Osteoblast (primary cell): ENCODE results near the gene RMND5B. TPM values are rescaled to one million over a fixed set of nuclear protein-coding genes. Genes with fewer than 3 reads are reported as not detected.

ENCODE experiments used
- DNase-seq: peaks from one replicate; pipeline ENCODE4 v3.0.0; 2011; ENCODE audit warnings: low spot score, mixed read lengths; ENCODE audit not compliant: insufficient read length; ENCODE audit errors: missing footprints
- H2AFZ ChIP-seq: 2 replicates; pipeline ENCODE4 v1.6.0; 2011; ENCODE audit warnings: mild to moderate bottlenecking, low read length
- H3K27ac ChIP-seq: 2 replicates; pipeline ENCODE4 v1.5.1; 2011; ENCODE audit warnings: mild to moderate bottlenecking, low read depth, low read length, moderate library complexity
- H3K27me3 ChIP-seq: 2 replicates; pipeline ENCODE4 v1.6.0; 2012; ENCODE audit warnings: mild to moderate bottlenecking, control low read depth, inconsistent platforms, low read length, moderate library complexity; ENCODE audit not compliant: insufficient read depth
- H3K36me3 ChIP-seq: 2 replicates; pipeline ENCODE4 v1.5.1; 2011; ENCODE audit warnings: mild to moderate bottlenecking, low read length, control low read depth, moderate library complexity; ENCODE audit not compliant: insufficient read depth
- H3K4me1 ChIP-seq: 2 replicates; pipeline ENCODE4 v1.5.1; 2011; ENCODE audit warnings: mild to moderate bottlenecking, low read length, control low read depth, moderate library complexity; ENCODE audit not compliant: insufficient read depth
- H3K4me2 ChIP-seq: 2 replicates; pipeline ENCODE4 v1.6.0; 2011; ENCODE audit warnings: mild to moderate bottlenecking, low read length; ENCODE audit not compliant: insufficient read depth
- H3K4me3 ChIP-seq: fragments of 200-600 bp; sonication (generic); 3 replicates; pipeline ENCODE4 v1.5.1; 2012; ENCODE audit warnings: mild to moderate bottlenecking, low read length, inconsistent platforms; ENCODE audit not compliant: insufficient read depth
- H3K79me2 ChIP-seq: 2 replicates; pipeline ENCODE4 v1.6.0; 2012; ENCODE audit warnings: mild to moderate bottlenecking, low read length, control low read depth, inconsistent platforms; ENCODE audit not compliant: insufficient read depth
- H3K9me3 ChIP-seq: 2 replicates; pipeline ENCODE4 v1.5.1; 2011; ENCODE audit warnings: low read depth, low read length, control low read depth
- H4K20me1 ChIP-seq: 2 replicates; pipeline ENCODE4 v1.6.0; 2012; ENCODE audit warnings: mild to moderate bottlenecking, low read length, control low read depth; ENCODE audit not compliant: insufficient read depth
- CTCF ChIP-seq: IDR thresholded peaks from 2 replicates; pipeline ENCODE4 v1.5.1; 2011; ENCODE audit warnings: mild to moderate bottlenecking, low read depth, low read length, moderate library complexity; ENCODE audit errors: extremely low read depth
- total RNA-seq: library from RNA; depleted of rRNA; stranded (reverse); fragments of >200 nt; gene quantifications from 2 replicates; pipeline ENCODE4 v1.2.3, GENCODE V29; 2012

Gene RMND5B
- total RNA-seq, 1 donor = 20.6 TPM

GRCh38 chr5:178094345-178094744 lies 36.5 kb upstream of the RMND5B start:
- no peak overlapping the region for H2AFZ ChIP-seq
- no peaks in the 10 kb centered on the region for H4K20me1 ChIP-seq
- no peaks in the 10 kb centered on the region for H3K9me3 ChIP-seq
- H3K27ac ChIP-seq = no peak overlapping the region
- H3K4me3 ChIP-seq = no peak overlapping the region
- H3K36me3 ChIP-seq = no peaks in the 10 kb centered on the region
- H3K4me2 ChIP-seq = no peak overlapping the region
- no peak for DNase-seq
- H3K27me3 ChIP-seq = no peaks in the 10 kb centered on the region
- no peak for TF ChIP-seq CTCF
- H3K4me1 ChIP-seq = no peaks in the 10 kb centered on the region
- H3K79me2 ChIP-seq = no peaks in the 10 kb centered on the region

GRCh38 chr5:178098685-178099084 lies 32.1 kb upstream of the RMND5B start:
- H2AFZ ChIP-seq = no peak overlapping the region
- H3K36me3 ChIP-seq = no peaks in the 10 kb centered on the region
- no peak for TF ChIP-seq CTCF
- no peak overlapping the region for H3K4me2 ChIP-seq
- H3K27me3 ChIP-seq = no peaks in the 10 kb centered on the region
- H3K9me3 ChIP-seq = no peaks in the 10 kb centered on the region
- no peaks in the 10 kb centered on the region for H3K79me2 ChIP-seq
- no peaks in the 10 kb centered on the region for H3K4me1 ChIP-seq
- no peak for DNase-seq
- H3K4me3 ChIP-seq = no peak overlapping the region
- no peak overlapping the region for H3K27ac ChIP-seq
- H4K20me1 ChIP-seq = no peaks in the 10 kb centered on the region

GRCh38 chr5:178103612-178104011 lies 27.2 kb upstream of the RMND5B start:
- H3K36me3 ChIP-seq = no peaks in the 10 kb centered on the region
- H3K79me2 ChIP-seq = no peaks in the 10 kb centered on the region
- no peak overlapping the region for H2AFZ ChIP-seq
- no peaks in the 10 kb centered on the region for H3K4me1 ChIP-seq
- no peaks in the 10 kb centered on the region for H3K9me3 ChIP-seq
- no peaks in the 10 kb centered on the region for H3K27me3 ChIP-seq
- DNase-seq = no peak
- no peaks in the 10 kb centered on the region for H4K20me1 ChIP-seq
- no peak overlapping the region for H3K27ac ChIP-seq
- H3K4me2 ChIP-seq = no peak overlapping the region
- no peak for TF ChIP-seq CTCF
- no peak overlapping the region for H3K4me3 ChIP-seq

- Histone ChIP-seq H2AFZ (no peak overlapping the region), H3K79me2 (no peaks in the 10 kb centered on the region), H4K20me1 (no peaks in the 10 kb centered on the region), H3K4me1 (no peaks in the 10 kb centered on the region), H3K4me2 (no peak overlapping the region), H3K36me3 (no peaks in the 10 kb centered on the region), H3K27ac (no peak overlapping the region), H3K27me3 (no peaks in the 10 kb centered on the region), H3K9me3 (no peaks in the 10 kb centered on the region), H3K4me3 (no peak overlapping the region)
- no peak for TF ChIP-seq CTCF
- peak; percentile 61 for DNase-seq
Observed at GRCh38 chr5:178104492-178104891, 26.3 kb upstream of the RMND5B start.
